Fibroblast of skin of scalp (primary cell): ENCODE results near the gene UTP3. TPM values are rescaled to one million over a fixed set of nuclear protein-coding genes. Genes with fewer than 3 reads are reported as not detected.
"Not testable (repeated sequence)": the region's sequence is repeated elsewhere in the genome, so short reads cannot be mapped to it uniquely, and the experiment has no call there.

ENCODE experiments used
- DNase-seq: peaks from one replicate; pipeline ENCODE4 v3.0.0-alpha.2; 2013
- polyA plus RNA-seq, 2 experiments: library from polyadenylated mRNA; unstranded; fragments of 120-200 nt; gene quantifications; one replicate each; pipeline ENCODE4 v1.2.1, GENCODE V29; 2013; ENCODE audit not compliant: insufficient read length in 2 of 2

The UTP3 gene
- 26.9 TPM for polyA plus RNA-seq (2013, experiment 1 of 2; ENCODE audit: insufficient read length)
- 26.1 TPM for polyA plus RNA-seq (2013, experiment 2 of 2; ENCODE audit: insufficient read length)

GRCh38 chr4:70687821-70688794 lies at the start of gene UTP3:
TSS of gene UTP3 (plus strand) at chr4:70688532. CDS start at chr4:70688678, 146 bp downstream.
- peak; percentile 100 for DNase-seq

DNA sequence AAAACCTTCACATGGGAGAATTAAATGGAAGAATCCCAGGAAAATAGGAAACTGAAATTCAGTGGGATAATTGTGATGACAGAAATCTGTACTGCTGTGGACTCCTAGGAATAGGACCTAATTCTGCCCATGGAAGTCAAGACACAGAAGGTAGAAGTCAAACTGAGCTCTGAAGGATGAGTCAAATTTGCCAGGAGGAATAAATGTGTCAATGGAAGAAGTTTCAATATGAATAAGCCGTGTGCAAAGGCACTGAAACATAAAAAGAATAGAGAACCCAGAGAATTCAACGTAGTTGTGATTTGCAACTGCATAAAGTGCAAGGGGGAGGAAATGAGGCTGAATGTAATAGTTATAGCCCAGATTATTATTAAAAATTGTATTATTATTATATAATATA lies 48.1 kb upstream of the UTP3 start:
- DNase-seq, result no peak

GRCh38 chr4:70650741-70651140 lies 37.6 kb upstream of the UTP3 start:
- not testable (repeated sequence) for DNase-seq

GRCh38 chr4:70651864-70652506 lies 36.3 kb upstream of the UTP3 start:
- peak; percentile 27 for DNase-seq

DNA sequence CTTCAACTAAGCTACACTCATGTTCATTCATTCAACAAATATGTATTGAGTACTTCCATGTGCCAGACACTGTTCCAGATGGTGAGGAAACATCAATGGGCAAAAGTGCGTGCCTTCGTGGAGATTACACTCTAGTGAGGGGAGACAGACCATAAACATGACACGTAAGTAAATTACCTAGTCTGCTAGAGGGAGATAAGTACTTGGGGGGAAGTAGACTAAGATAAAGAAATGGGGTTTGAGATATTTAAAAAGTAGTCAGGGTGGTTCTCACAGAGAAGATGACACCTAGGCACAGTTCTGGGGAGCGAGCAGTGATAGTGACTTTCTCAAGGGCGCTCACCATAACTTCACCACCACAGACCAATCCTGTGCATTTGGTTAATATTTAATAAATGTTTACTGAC lies 33.7 kb upstream of the UTP3 start:
- DNase-seq, result no peak

DNA sequence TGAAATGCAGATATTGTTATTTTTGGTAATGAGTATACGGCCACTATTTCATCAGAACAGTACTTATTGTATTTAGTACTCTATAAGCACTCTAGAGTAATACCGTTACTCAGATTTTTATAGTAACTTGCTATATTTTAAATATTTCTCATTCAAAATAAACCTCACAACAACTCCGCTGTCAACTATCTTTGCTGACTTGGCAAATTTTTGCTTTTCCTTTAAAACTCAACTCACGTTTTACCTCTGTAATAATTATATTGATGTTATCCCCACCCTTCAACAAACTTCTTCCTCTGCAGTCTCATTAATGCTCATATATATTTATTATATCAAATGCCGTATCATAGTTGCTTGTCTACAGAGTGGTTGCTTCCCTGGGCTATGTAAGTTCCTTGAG lies 31.0 kb upstream of the UTP3 start:
- no peak for DNase-seq

- no peak for DNase-seq
Observed at GRCh38 chr4:70658418-70658817, 29.9 kb upstream of the UTP3 start.

GRCh38 chr4:70660106-70660505 lies 28.2 kb upstream of the UTP3 start:
- DNase-seq, result no peak

DNA sequence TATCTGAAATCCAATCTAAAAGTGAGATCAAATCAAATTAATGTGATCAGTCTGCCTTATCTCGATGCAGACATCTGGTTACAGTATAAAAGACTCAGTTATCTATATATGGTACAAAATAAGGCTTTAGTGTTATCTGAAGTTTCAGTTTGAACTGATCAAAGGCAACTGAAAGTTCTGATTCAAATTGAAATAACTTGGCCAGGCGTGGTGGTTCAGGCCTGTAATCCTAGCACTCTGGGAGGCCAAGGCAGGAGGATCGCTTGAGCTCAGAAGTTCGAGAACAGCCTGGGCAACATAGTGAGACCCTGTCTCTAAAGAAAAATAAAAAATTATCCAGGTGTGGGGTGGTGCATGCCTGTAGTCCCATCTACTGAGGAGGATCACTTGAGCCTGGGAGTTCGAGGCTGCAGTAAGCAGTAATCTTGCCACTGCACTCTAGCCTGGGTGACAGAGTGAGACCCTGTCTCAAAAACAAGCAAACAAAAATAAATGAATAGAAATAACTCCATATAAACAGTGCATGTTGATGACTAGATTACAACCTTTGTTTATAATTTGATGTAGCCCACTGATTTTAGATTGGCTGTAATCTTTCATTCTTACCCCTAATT lies 26.9 kb upstream of the UTP3 start:
- DNase-seq, result not testable (repeated sequence)

DNA sequence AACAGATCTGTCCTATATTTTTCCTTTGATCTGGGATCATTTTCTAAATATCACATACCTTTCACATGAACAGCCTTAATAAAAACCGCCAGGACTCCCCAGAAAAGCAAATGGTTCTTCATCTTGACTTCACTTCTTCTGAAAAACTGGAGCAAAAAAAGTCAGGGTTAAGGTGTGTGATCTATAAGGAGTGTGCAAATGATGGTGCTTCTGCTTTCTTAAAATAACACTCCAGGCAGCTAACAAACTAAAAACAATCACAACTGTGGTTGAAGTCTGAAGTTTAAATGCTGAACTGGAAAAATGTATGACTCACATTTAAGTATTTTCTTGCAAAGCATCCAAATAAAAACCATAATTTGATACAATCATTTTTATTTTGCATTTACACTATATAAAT lies 22.0 kb upstream of the UTP3 start, which contains the start of gene JCHAIN:
JCHAIN (minus strand) TSS at position 140 of the 400 bp plus-strand sequence; CDS start at position 122, 18 bp downstream.
- DNase-seq, result peak; percentile 12

DNA sequence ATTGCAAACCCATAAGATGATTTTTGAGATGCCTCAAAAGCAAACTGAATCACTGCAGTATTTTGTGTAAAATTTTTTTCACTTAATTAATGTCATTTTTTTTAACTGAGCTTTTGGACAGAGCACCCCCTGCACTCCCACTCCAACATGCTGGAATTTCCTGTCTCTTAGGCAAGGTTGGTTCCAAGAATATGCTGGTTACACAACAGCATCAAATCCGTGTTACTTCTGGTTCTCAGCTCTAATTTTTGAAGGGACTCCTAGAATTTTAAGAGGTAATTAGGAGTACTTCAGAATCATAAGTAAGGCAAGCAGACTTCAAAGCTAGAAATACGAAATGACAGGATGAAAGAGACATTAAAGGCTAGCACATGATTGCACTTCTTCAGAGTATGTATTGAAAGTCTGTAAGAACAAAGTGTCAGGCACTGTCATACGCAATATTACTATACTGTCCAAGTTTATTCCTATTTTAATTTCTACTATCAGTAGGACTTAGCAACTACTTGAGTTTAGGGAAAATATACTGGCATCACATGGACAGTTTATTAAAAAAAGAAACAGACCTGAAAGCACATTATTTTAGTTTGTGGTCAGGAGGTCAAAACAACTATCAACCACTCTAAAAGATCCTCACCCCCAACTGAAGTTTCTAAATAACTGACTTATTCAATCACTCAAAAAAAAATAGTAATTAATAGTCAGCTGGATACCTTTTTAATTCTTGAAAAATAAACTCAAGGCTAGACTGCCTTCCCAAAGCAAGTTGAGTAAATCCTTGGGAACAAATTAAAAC lies 20.4 kb upstream of the UTP3 start:
- peak; percentile 41 for DNase-seq

GRCh38 chr4:70670332-70671014 lies 17.9 kb upstream of the UTP3 start:
- DNase-seq, result no peak

DNA sequence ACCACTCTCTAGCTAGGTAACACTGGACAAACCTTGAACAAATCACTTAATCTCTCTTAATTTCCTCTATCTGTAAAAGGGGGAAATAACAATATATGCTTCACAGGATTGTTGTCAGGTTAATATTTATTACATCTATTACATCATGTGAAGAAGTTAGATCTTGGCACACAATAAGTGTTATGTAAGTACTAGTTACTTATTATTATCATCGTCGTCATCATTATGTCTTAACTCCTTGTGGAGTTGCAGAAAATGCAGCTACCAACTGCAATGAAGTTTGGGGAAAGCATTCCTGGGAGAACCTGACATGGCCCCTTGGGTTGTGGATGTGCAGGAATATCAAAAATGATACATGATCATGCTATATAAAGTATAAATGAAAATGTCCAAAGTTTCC lies 17.2 kb upstream of the UTP3 start:
- DNase-seq, result no peak

- DNase-seq, result no peak
Observed at GRCh38 chr4:70674191-70674590, 14.1 kb upstream of the UTP3 start.

GRCh38 chr4:70674731-70675130 lies 13.6 kb upstream of the UTP3 start:
- DNase-seq, result no peak

- no peak for DNase-seq
Observed at GRCh38 chr4:70676554-70677090, 11.7 kb upstream of the UTP3 start.

DNA sequence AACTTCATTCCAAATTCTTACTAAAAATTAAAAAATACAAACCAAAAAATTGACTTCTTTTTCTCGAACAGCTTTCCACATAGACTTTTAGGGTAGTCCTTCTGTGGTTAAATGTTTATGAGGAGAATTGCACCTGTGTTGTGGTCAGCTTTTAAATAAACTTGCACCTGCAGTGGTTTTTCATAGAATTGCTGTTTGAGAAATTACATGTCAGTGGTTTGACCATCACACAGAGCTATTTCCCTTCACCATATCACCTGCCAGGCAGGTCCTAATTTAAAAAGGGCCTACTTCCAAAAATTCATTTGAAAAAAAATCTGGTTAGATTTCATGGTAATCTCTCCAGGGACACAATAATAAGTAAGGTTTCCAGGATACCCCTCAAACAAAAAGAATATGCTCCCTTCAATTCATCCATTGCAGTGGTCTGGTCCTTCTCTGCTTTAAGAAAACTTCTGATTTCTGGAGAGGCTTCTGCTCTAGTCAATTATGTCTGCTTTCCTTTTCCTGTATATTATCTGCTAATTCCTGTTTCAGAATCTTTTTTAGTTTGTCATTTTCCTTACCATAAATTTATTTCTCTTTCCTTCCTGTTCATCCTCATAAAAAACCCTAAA lies 9.8 kb upstream of the UTP3 start:
- no peak for DNase-seq

- no peak for DNase-seq
Observed at GRCh38 chr4:70680934-70681333, 7.4 kb upstream of the UTP3 start.

DNA sequence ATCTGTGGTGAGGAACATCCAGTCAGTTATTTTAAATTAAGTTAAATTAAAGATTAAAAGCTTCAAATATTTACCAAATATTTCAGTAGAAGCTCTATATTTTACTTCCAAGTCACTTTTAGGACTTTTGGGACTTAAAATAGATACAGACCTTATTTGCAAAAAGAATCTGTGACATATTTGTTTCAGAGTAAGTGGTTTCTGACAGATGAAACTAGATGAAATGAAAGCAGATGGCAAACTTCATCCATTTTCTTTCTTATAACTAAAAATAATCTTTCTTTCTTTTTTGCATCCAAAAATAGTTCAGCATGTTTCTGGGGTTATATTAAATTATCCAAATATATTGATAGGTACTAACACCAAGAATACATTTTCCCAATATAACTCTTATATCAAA lies 6.6 kb upstream of the UTP3 start:
- DNase-seq, result no peak

GRCh38 chr4:70682142-70682541 lies 6.2 kb upstream of the UTP3 start:
- DNase-seq, result not testable (repeated sequence)

DNA sequence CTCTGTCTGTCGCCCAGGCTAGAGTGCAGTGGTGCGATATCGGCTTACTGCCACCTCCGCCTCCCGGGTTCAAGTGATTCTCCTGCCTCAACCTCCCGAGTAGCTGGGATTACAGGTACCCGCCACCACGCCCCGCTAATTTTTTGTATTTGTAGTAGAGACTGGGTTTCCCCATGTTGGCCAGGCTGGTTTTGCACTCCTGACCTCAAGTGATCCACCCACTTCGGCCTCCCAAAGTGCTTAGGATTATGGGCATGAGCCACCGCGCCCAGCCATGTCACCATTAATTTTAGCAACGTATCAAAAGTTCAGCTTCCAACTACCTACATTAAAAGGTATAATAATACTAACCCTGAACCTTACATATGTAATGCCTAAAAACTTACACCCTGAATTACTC lies 940 bp upstream of the UTP3 start:
- no peak for DNase-seq
